ENCODE measurements around the gene NUMBL. TPM values are rescaled to one million over a fixed set of nuclear protein-coding genes. Genes with fewer than 3 reads are reported as not detected.

Gene NUMBL
- total and polyA plus RNA-seq, 4 donors = 19.0 to 66.5 (median 35.1) TPM

GRCh38 chr19:40671404-40671803, 19.0 kb downstream of the NUMBL start:
- H3K36me3 ChIP-seq (ENCODE audit: control insufficient read depth, insufficient read depth, low read length) = peaks cover 91% of the 10 kb centered on the region
- no peaks in the 10 kb centered on the region for H3K27me3 ChIP-seq (ENCODE audit: control insufficient read depth, insufficient read depth, low read length)
- H3K4me1 ChIP-seq (ENCODE audit: control insufficient read depth, insufficient read depth, low read length) = no peaks in the 10 kb centered on the region
- 80% methylated on average over 9 of the region's 9 CpGs for whole genome bisulfite sequencing (ENCODE audit: insufficient coverage)
- DNase-seq (ENCODE audit: low read depth in 4 of 6, low spot score in 6 of 6) = no peak
- H3K9me3 ChIP-seq (ENCODE audit: control insufficient read depth, insufficient read depth, low read length) = no peaks in the 10 kb centered on the region
- no peak overlapping the region for H3K27ac ChIP-seq (ENCODE audit: low read depth, low read length)
- H3K4me3 ChIP-seq (ENCODE audit: low read depth, low read length) = no peak overlapping the region

DNA sequence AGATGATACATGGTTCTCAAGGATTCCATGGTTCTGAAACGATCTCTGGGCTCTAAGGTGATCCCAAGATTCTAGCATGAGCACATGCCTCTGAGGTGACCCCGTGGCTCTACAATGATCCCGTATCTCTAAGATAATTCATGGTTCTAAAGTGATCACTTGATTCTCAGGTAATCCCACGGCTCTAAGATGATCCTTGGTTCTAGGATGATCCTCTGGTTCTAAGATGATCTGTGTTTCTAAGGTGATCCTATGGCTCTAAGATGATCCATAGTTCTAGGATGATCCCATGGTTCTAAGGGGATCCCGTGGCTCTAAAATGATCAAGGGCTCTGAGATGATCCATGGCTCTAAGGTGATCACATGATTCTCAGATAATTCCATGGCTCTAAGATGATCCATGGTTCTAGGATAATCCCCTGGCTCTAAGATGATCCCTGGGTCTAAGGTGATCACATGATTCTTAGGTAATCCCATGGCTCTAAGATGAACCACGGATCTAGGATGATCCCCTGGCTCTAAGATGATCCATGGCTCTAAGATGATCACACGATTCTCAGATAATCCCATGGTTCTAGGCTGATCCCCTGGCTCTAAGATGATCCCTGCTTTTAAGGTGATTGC, 21.3 kb downstream of the NUMBL start:
- Histone ChIP-seq H3K36me3 (ENCODE audit: control insufficient read depth, insufficient read depth, low read length) (peaks cover 72% of the 10 kb centered on the region), H3K4me3 (ENCODE audit: low read depth, low read length) (no peak overlapping the region), H3K4me1 (ENCODE audit: control insufficient read depth, insufficient read depth, low read length) (peaks cover under 1% of the 10 kb centered on the region), H3K9me3 (ENCODE audit: control insufficient read depth, insufficient read depth, low read length) (no peaks in the 10 kb centered on the region), H3K27me3 (ENCODE audit: control insufficient read depth, insufficient read depth, low read length) (no peaks in the 10 kb centered on the region), H3K27ac (ENCODE audit: low read depth, low read length) (no peak overlapping the region)
- no peak for DNase-seq (ENCODE audit: low read depth in 4 of 6, low spot score in 6 of 6)
- WGBS (ENCODE audit: insufficient coverage) = 96% methylated on average over 7 of the region's 7 CpGs

DNA sequence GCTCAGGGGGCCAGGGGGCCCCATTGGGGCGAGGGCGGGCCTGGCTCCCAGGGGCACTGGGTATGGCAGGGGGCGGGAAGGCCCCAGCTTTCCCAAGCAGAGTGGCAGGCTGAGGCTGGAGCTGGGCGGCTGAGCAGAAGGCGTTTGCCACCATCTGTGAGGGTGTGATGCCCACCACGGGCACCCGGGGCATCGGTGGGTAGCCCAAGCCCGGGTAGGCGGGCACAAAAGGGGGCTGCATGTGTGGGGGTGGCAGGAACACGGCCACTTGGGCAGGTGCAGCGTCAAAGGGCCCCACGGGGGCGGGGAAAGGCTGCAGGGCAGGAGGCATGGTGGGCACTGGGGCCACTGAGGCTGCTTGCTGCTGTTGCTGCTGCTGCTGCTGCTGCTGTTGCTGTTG, 22.8 kb downstream of the NUMBL start:
- Histone ChIP-seq H3K9me3 (ENCODE audit: control insufficient read depth, insufficient read depth, low read length) (no peaks in the 10 kb centered on the region), H3K27me3 (ENCODE audit: control insufficient read depth, insufficient read depth, low read length) (no peaks in the 10 kb centered on the region), H3K4me1 (ENCODE audit: control insufficient read depth, insufficient read depth, low read length) (peaks cover 12% of the 10 kb centered on the region), H3K27ac (ENCODE audit: low read depth, low read length) (no peak overlapping the region), H3K4me3 (ENCODE audit: low read depth, low read length) (no peak overlapping the region), H3K36me3 (ENCODE audit: control insufficient read depth, insufficient read depth, low read length) (peaks cover 58% of the 10 kb centered on the region)
- no peak for DNase-seq (ENCODE audit: low read depth in 4 of 6, low spot score in 6 of 6)
- 96% methylated on average over 14 of the region's 14 CpGs for WGBS (ENCODE audit: insufficient coverage)

- H3K27ac ChIP-seq (ENCODE audit: low read depth, low read length) = no peak overlapping the region
- WGBS (ENCODE audit: insufficient coverage) = 93% methylated on average over 8 of the region's 14 CpGs
- H3K4me1 ChIP-seq (ENCODE audit: control insufficient read depth, insufficient read depth, low read length) = peaks cover 16% of the 10 kb centered on the region
- no peak for DNase-seq (ENCODE audit: low read depth in 4 of 6, low spot score in 6 of 6)
- no peaks in the 10 kb centered on the region for H3K27me3 ChIP-seq (ENCODE audit: control insufficient read depth, insufficient read depth, low read length)
- H3K36me3 ChIP-seq (ENCODE audit: control insufficient read depth, insufficient read depth, low read length) = peaks cover 51% of the 10 kb centered on the region
- H3K4me3 ChIP-seq (ENCODE audit: low read depth, low read length) = no peak overlapping the region
- H3K9me3 ChIP-seq (ENCODE audit: control insufficient read depth, insufficient read depth, low read length) = no peaks in the 10 kb centered on the region
Measured at GRCh38 chr19:40666803-40667438, 23.5 kb downstream of the NUMBL start.

GRCh38 chr19:40663695-40664692, 26.5 kb downstream of the NUMBL start:
- 35% methylated on average over 14 of the region's 24 CpGs for WGBS (ENCODE audit: insufficient coverage)
- Histone ChIP-seq H3K4me1 (ENCODE audit: control insufficient read depth, insufficient read depth, low read length) (peaks cover 16% of the 10 kb centered on the region), H3K36me3 (ENCODE audit: control insufficient read depth, insufficient read depth, low read length) (peaks cover 22% of the 10 kb centered on the region), H3K4me3 (ENCODE audit: low read depth, low read length) (peak overlapping the region; percentile 58), H3K27ac (ENCODE audit: low read depth, low read length) (peak overlapping the region; percentile 71), H3K27me3 (ENCODE audit: control insufficient read depth, insufficient read depth, low read length) (no peaks in the 10 kb centered on the region), H3K9me3 (ENCODE audit: control insufficient read depth, insufficient read depth, low read length) (no peaks in the 10 kb centered on the region)
- DNase-seq (ENCODE audit: low read depth in 4 of 6, low spot score in 6 of 6) = no peak

- Histone ChIP-seq H3K9me3 (ENCODE audit: control insufficient read depth, insufficient read depth, low read length) (no peaks in the 10 kb centered on the region), H3K27ac (ENCODE audit: low read depth, low read length) (peak overlapping the region; percentile 71), H3K27me3 (ENCODE audit: control insufficient read depth, insufficient read depth, low read length) (no peaks in the 10 kb centered on the region), H3K4me1 (ENCODE audit: control insufficient read depth, insufficient read depth, low read length) (peaks cover 16% of the 10 kb centered on the region), H3K4me3 (ENCODE audit: low read depth, low read length) (peak overlapping the region; percentile 58), H3K36me3 (ENCODE audit: control insufficient read depth, insufficient read depth, low read length) (peaks cover 16% of the 10 kb centered on the region)
- WGBS (ENCODE audit: insufficient coverage) = under 1% methylated on average over 60 of the region's 60 CpGs
- DNase-seq (ENCODE audit: low read depth in 4 of 6, low spot score in 6 of 6) = peak; percentile 57 to 95 (median 78)
Measured at GRCh38 chr19:40662925-40663694, 27.3 kb downstream of the NUMBL start.

GRCh38 chr19:40661616-40662015, 28.8 kb downstream of the NUMBL start:
- Histone ChIP-seq H3K36me3 (ENCODE audit: control insufficient read depth, insufficient read depth, low read length) (peaks cover 2% of the 10 kb centered on the region), H3K27ac (ENCODE audit: low read depth, low read length) (no peak overlapping the region), H3K9me3 (ENCODE audit: control insufficient read depth, insufficient read depth, low read length) (no peaks in the 10 kb centered on the region), H3K4me1 (ENCODE audit: control insufficient read depth, insufficient read depth, low read length) (peaks cover 16% of the 10 kb centered on the region), H3K27me3 (ENCODE audit: control insufficient read depth, insufficient read depth, low read length) (no peaks in the 10 kb centered on the region), H3K4me3 (ENCODE audit: low read depth, low read length) (no peak overlapping the region)
- no peak for DNase-seq (ENCODE audit: low read depth in 4 of 6, low spot score in 6 of 6)
- WGBS (ENCODE audit: insufficient coverage) = no CpG with 5 or more reads among the region's 1 CpG

GRCh38 chr19:40659566-40659965, 30.9 kb downstream of the NUMBL start:
- Histone ChIP-seq H3K27ac (ENCODE audit: low read depth, low read length) (no peak overlapping the region), H3K36me3 (ENCODE audit: control insufficient read depth, insufficient read depth, low read length) (no peaks in the 10 kb centered on the region), H3K27me3 (ENCODE audit: control insufficient read depth, insufficient read depth, low read length) (no peaks in the 10 kb centered on the region), H3K9me3 (ENCODE audit: control insufficient read depth, insufficient read depth, low read length) (no peaks in the 10 kb centered on the region), H3K4me3 (ENCODE audit: low read depth, low read length) (no peak overlapping the region), H3K4me1 (ENCODE audit: control insufficient read depth, insufficient read depth, low read length) (peaks cover 16% of the 10 kb centered on the region)
- WGBS (ENCODE audit: insufficient coverage) = 84% methylated on average over 11 of the region's 11 CpGs
- no peak for DNase-seq (ENCODE audit: low read depth in 4 of 6, low spot score in 6 of 6)

DNA sequence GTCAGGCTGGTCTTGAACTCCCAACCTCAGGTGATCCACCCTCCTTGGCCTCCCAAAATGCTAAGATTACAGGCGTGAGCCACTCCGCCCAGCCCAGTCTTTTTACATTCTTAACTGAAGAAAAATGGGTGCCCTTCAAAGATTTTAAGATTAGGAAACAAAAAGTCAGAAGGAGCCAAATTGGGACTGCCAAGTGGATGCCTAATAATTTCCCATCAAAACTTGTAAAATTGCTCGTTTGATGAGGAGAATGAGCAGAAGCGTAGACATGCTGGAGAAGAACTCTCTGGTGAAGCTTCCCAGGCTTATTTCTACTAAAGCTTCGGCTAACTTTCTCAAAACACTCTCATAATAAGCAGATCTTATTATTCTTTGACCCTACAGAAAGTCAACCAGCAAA, 31.3 kb downstream of the NUMBL start:
- Histone ChIP-seq H3K9me3 (ENCODE audit: control insufficient read depth, insufficient read depth, low read length) (no peaks in the 10 kb centered on the region), H3K4me1 (ENCODE audit: control insufficient read depth, insufficient read depth, low read length) (peaks cover 16% of the 10 kb centered on the region), H3K27me3 (ENCODE audit: control insufficient read depth, insufficient read depth, low read length) (no peaks in the 10 kb centered on the region), H3K36me3 (ENCODE audit: control insufficient read depth, insufficient read depth, low read length) (no peaks in the 10 kb centered on the region), H3K4me3 (ENCODE audit: low read depth, low read length) (no peak overlapping the region), H3K27ac (ENCODE audit: low read depth, low read length) (no peak overlapping the region)
- WGBS (ENCODE audit: insufficient coverage) = 88% methylated on average over 1 of the region's 5 CpGs
- no peak for DNase-seq (ENCODE audit: low read depth in 4 of 6, low spot score in 6 of 6)

Data from spinal cord (tissue), 10 donors.